DMS114 treated with DMSO at 0.1 percent for 48 hours (cell line): ENCODE measurements around the gene GPR152.
"Not testable (repeated sequence)": the region's sequence is repeated elsewhere in the genome, so short reads cannot be mapped to it uniquely, and the experiment has no call there.

Experiments used
- DNase-seq: peaks from one replicate; lab custom pipeline; 2025; ENCODE audit not compliant: unreplicated experiment; lab: John Stamatoyannopoulos, UW

GPR152 gene

DNA sequence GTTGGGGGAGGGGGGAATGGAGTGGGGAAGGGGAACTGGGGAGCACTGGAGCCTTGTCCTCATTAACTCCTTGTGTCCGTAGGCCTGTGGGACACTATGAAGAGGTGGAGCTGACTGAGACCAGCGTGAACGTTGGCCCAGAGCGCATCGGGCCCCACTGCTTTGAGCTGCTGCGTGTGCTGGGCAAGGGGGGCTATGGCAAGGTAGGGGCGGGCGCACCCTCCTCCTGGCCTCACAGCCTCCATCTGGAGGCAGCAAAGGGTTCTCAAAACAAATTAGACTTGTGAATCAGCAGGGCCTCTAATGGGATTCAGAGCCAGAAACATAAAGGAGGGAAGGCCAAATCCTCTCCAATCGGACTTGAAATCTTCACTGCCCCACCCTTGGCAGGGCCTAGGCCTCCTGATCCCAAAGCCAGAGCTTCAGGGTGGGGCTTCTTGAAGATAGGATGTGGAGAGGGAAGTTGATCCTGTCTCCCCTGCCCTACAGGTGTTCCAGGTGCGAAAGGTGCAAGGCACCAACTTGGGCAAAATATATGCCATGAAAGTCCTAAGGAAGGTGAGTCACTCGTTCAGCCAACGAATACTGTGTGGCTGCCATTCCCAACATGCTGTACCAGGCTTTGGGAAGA lies 23.4 kb downstream of the GPR152 start:
- no peak for DNase-seq

DNA sequence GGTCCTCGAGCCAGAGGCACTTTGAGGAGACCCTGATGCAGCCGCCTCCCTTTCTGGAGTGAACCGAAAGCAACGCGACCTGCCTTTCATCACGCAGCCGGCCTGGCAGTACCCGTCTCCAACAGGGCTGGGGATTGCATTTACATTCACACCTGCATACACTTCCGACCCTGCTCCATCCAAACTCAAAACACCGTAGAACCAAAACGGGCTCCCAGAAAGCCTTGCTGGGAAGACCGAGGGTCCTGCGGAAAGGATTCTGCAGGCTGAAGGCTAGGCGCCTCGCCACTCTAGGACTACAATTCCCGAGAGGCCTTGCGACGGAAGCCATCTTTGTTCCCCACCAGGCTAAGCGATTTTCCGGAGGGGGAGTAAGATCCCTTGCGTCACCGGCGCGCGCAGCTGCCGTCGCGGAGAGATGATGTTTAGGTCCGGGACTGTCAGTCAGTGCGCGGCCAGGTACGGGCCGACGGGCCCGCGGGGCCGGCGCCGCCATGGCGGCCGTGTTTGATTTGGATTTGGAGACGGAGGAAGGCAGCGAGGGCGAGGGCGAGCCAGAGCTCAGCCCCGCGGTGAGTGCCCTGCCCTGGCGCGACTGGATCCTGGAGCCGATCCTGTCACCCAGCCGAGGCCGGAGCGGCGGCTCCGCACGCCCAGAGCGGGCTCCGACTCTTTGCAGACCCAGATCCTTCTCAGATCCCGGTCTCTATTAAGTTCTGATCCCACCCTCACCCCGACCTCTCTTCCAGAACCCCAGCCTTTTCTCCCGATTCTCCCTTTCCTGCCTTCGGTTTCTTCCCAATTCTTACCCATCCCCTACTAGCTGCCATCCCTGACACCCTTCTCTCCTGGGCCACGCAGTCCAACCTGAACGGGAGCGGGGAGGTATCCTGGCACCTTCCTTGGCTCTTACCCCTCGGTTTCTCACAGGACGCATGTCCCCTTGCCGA lies 24.2 kb downstream of the GPR152 start, which contains the start of gene RPS6KB2:
Gene RPS6KB2 (plus strand): TSS at position 443 of the 950 bp plus-strand sequence. CDS start 52 bp downstream, at position 495.
- peak; percentile 98 for DNase-seq

DNA sequence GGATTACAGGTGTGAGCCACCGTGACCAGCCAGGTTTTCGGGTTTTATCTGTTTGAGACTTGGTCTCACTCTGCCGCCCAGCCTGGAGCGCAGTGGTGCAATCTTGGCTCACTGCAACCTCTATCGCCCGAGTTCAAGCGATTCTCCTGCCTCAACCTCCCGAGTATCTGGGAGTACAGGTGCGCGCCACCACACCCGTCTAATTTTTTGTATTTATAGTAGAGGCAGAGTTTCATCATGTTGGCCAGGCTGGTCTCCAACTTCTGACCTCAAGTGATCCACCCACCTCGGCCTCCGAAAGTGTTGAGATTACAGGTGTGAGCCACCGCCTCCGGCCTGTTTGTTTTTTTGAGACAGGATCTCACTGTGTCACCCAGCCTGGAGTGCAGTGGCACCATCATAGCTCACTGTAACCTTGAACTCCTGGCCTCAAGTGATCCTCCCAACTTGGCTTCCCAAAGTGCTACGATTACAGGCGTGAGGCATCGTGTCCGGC lies 25.1 kb downstream of the GPR152 start:
- not testable (repeated sequence) for DNase-seq

DNA sequence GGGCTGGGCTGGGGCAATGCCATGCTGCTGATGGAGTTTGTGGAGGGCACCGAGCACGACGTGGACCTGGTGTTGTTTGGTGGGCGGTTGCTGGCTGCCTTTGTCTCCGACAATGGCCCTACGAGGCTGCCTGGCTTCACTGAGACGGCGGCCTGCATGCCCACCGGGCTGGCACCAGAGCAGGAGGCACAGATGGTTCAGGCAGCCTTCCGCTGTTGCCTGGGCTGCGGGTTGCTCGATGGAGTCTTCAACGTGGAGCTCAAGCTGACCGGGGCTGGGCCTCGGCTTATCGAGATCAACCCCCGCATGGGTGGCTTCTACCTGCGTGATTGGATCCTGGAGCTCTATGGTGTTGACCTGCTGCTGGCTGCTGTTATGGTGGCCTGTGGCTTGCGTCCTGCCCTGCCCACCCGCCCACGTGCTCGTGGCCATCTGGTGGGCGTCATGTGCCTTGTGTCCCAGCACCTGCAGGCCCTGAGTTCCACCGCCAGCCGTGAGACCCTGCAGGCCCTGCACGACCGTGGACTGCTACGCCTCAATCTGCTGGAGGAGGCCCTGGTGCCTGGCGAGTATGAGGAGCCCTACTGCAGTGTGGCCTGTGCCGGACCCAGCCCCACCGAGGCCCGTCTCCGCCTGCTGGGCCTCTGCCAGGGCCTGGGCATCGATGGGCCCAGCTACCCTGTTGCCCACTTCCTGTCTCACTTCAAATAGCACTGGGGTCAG lies 28.5 kb downstream of the GPR152 start:
- DNase-seq = no peak

- no peak for DNase-seq
Measured at GRCh38 chr11:67423466-67423865, 29.1 kb downstream of the GPR152 start.

- DNase-seq = no peak
Measured at GRCh38 chr11:67422891-67423290, 29.6 kb downstream of the GPR152 start.

DNA sequence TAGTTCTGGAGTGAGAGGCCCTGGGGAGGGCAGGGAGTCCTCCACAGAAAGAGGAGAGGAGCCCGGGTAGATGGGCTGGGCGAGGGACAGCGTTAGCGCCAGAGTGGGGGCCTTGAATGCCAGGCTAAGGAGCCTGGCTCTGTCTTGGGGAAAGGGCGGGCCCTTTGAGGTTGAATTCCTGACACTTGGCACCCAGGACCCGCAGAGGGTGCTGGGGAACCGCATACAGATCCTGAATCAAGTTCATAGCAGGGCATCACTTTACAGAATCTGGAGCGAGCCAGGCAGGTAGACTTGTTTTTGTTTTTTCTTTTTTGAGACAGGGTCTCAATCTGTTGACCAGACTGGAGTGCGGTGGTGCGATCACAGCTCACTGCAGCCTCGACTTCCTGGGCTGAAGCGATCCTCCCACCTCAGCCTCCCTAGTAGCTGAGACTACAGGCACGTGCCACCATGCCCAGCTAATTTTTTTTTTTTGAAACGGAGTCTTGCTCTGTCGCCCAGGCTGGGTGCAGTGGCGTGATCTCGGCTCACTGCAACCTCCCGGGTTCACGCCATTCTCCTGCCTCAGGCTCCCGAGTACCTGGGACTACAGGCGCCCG lies 31.0 kb downstream of the GPR152 start:
- DNase-seq = no peak

GRCh38 chr11:67420646-67421429 lies 31.7 kb downstream of the GPR152 start:
- DNase-seq = peak; percentile 92

GRCh38 chr11:67420147-67420645 lies 32.3 kb downstream of the GPR152 start:
- no peak for DNase-seq

DNA sequence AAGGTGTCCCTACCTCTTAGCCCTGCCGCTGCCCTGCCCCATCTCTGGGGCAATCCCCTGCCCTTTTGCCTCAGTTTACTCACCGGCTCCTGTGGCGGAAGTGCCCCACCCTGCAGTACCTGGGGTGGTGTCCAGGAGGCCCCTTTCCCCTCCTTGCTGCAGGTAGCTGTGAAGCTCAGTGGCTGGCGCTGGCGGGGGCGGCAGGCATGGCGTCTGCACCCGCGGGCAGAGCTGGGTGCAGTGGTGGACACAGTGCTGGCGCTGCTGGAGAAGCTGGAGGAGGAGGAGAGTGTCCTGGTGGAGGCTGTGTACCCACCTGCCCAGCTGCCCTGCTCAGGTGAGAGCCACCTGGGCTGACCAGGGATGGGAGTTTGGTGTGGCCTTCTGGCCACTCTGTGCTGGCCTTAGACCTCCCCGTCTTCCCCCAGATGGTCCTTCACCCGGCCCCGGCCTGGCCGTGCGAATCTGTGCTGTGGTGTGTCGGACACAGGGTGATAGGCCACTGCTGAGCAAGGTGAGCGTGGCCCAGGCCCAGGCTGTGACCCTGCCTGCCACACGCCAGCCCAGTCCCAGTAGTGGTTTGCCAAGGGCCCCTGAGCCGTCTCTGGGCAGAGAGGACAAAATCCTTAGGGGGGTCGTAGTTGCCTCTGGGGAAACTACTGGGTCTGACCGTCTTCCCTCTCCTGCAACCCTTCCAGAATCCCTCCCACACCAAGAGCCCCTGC lies 33.0 kb downstream of the GPR152 start:
- DNase-seq = no peak

DNA sequence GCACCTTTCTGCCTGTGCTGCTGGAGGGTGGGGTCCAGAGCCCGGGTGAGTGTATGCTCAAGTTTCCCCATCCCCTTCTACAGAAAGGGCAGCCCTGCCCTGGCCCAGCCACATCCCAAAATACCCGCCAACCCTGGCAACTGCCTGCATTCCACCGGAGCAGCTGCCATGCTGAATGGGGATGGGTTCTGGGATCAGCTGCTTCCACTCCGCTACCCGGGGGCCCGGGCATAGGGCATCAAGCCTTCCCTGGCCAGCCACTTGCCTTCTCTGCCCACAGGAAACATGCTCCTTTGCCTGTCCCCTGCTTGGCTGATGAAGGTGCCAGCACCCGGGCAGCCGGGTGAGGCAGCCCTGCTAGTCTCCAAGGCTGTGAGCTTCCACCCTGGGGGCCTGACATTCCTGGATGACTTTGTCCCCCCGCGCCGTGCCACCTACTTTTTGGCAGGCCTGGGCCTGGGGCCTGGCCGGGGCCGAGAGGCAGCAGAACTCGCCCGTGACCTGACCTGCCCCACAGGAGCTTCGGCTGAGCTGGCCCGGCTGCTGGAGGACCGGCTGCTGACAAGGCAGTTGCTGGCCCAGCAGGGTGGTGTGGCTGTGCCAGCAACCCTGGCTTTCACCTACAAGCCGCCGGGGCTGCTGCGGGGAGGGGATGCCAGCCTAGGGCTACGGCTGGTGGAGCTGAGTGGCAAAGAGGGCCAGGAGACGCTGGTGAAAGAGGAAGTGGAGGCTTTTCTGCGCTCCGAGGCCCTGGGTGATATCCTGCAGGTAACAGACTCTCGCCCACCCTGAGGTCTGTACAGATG lies 33.9 kb downstream of the GPR152 start:
- no peak for DNase-seq

GRCh38 chr11:67417425-67417824 lies 35.1 kb downstream of the GPR152 start:
- no peak for DNase-seq

DNA sequence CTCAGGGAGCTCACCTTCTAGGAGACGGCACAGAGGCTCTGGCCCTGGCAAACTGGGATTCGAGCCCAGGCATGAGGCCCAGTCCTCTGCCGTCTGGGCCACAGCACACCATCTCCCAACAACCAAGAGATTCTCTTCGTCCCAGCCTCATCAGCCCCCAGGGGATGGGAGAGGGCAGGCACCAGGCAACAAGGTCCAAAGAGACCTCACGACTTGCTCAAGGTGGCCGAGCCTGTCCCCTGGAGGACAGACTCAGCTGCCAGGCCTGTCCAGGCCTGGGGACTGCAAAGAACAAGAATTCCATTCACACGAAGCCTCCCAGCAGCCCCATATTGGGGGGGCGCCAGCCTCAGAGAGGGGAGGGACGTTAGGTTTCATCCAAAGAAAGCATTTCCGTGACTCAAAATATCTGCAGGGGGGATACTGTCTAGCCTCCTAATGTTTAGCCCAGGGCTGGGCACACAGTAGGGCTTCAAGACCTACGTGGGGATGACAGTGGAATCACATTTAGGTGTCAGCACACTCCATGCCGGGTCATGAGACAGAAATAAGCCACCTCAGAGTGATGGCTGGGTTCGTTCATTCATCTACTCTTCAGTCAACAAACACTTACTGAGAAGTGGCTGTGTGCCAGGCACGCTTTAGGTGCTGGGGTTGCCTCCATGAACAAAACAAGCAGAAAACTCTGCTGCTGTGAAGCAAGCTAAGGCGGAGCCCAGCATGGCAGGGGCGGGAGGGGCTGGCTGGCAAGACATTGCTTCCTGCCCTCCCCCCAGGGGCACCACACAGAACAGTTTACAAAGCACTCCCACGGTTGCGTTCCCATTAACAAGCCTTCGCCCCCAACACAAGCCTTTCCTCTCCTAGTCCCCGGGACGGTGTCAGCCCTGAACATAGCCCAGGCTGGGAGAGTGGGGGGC lies 35.9 kb downstream of the GPR152 start:
- DNase-seq = no peak

- DNase-seq = no peak
Measured at GRCh38 chr11:67415501-67416304, 36.8 kb downstream of the GPR152 start, which contains the start of gene CARNS1. Gene CARNS1 (plus strand): TSS chr11:67415678. CDS start chr11:67416200, 522 bp downstream.

DNA sequence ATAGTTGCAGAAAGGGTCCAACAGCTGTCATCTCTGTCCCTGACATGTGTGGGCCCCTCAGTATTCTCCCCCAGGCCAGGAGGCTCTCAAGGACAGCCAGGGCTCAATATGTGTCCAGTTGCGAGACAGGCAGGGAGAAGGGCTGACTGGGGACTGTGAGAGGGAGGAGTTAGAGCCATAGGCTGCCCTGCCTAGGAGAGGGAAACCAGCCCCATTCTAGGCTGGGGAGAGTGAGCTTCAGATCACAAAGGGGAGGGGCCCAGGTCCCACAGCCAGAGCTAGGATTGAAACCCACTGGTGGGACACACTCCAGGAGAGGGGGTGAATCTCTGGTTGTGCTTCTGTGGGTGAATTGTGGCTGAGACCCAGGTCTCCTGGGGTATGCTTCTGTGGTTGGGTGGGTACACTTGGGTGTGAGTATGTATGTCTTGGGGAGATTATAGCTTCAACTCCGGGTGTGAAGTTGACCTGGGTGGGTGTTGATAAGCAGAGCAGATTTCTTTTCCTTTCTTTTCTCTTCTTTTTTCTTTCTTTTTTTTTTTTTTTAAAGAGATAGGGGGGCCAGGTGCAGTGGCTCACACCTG lies 39.2 kb downstream of the GPR152 start:
- DNase-seq = no peak
